ENCODE results near the gene EFCAB9. TPM values are rescaled to one million over a fixed set of nuclear protein-coding genes. Genes with fewer than 3 reads are reported as not detected.

The EFCAB9 gene
- total RNA-seq, 1 experiment from 2014 or later, result not detected

DNA sequence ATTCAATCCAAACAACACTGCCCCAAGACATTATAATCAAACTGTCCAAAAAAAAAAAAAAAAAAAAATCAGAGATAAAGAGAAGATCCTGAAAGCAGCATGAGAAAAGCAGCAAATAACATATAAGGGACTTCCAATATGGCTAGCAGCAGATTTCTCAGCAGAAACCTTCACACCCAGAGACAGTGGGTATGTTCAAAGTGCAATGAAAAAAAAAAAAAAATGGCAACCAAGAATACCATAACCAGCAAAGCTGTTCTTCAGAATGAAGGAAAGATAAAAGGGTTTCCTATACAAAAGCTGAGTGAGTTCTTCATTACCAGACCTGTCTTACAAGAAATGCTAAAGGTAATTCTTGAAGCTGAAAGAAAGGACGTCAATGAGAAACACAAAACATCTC lies 57.4 kb downstream of the EFCAB9 start:
- no peak overlapping the region for H3K27ac Mint-ChIP-seq
- DNase-seq (ENCODE audit: low spot score), result no peak
- ChIA-PET CTCF (interaction anchor here (0.7 kb wide), 1 partner anchor 144 kb away, joined by 3 read pairs; no protein-coding TSS in a partner anchor), POLR2A (interaction anchor here (0.8 kb wide), 1 partner anchor 37 kb away, joined by 5 read pairs; no protein-coding TSS in a partner anchor)
- H3K4me3 Mint-ChIP-seq, result no peak overlapping the region
- ATAC-seq, result no peak
- TF ChIP-seq, protein P1, sequence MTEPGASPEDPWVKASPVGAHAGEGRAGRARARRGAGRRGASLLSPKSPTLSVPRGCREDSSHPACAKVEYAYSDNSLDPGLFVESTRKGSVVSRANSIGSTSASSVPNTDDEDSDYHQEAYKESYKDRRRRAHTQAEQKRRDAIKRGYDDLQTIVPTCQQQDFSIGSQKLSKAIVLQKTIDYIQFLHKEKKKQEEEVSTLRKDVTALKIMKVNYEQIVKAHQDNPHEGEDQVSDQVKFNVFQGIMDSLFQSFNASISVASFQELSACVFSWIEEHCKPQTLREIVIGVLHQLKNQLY (CRISPR knock-in tag; IDR thresholded peaks at IDR 0.05), result no peak
- TF ChIP-seq FOXK1 (CRISPR knock-in tag; IDR thresholded peaks at IDR 0.05) (no peak), ZNF396 (CRISPR knock-in tag; IDR thresholded peaks at IDR 0.05; ENCODE audit: borderline replicate concordance) (no peak), HMGA2 (CRISPR knock-in tag; IDR thresholded peaks at IDR 0.05) (no peak), EMX1 (CRISPR knock-in tag; IDR thresholded peaks at IDR 0.05) (no peak), NFE2L1 (CRISPR knock-in tag; IDR thresholded peaks at IDR 0.05) (no peak), CREB1 (CRISPR knock-in tag; IDR thresholded peaks at IDR 0.05) (no peak)
- TF ChIP-seq, protein P2, sequence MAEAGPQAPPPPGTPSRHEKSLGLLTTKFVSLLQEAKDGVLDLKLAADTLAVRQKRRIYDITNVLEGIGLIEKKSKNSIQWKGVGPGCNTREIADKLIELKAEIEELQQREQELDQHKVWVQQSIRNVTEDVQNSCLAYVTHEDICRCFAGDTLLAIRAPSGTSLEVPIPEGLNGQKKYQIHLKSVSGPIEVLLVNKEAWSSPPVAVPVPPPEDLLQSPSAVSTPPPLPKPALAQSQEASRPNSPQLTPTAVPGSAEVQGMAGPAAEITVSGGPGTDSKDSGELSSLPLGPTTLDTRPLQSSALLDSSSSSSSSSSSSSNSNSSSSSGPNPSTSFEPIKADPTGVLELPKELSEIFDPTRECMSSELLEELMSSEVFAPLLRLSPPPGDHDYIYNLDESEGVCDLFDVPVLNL (CRISPR knock-in tag; IDR thresholded peaks at IDR 0.05; ENCODE audit: borderline replicate concordance, low read depth), result no peak
- H3K4me1 Mint-ChIP-seq, result no peaks in the 10 kb centered on the region
- H3K36me3 Mint-ChIP-seq, result peaks cover 43% of the 10 kb centered on the region
- no peaks in the 10 kb centered on the region for H3K27me3 Mint-ChIP-seq (ENCODE audit: low read depth)
- H3K9me3 Mint-ChIP-seq, result peaks cover 18% of the 10 kb centered on the region

DNA sequence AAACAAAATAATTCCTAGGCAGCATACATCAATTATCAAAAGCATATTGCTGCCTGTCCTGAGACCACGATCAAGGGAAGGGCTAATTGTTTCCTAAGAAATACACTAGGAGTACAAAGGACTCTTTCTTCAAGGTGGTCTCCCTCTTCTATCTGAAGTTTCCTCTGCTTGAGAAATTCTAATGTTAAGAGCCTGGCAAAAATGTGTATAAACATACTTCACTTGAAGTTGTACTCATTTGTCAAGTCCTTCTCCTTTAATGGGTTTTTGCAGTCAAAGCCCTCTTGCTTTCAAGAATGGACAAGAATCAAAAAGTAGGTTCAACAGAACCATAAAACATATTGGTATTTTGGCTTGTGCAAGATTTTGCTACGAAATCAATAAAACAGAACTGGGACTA lies 58.5 kb downstream of the EFCAB9 start:
- POLR2A ChIA-PET, result no interaction called here
- Mint-ChIP-seq H3K4me3 (no peak overlapping the region), H3K36me3 (peaks cover 50% of the 10 kb centered on the region), H3K4me1 (no peaks in the 10 kb centered on the region), H3K27me3 (ENCODE audit: low read depth) (no peaks in the 10 kb centered on the region), H3K27ac (no peak overlapping the region), H3K9me3 (peaks cover 26% of the 10 kb centered on the region)
- TF ChIP-seq, protein P3, sequence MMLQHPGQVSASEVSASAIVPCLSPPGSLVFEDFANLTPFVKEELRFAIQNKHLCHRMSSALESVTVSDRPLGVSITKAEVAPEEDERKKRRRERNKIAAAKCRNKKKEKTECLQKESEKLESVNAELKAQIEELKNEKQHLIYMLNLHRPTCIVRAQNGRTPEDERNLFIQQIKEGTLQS (CRISPR knock-in tag; conservative IDR thresholded peaks at IDR 0.05), result no peak
- TF ChIP-seq ZNF416 (CRISPR knock-in tag; IDR thresholded peaks at IDR 0.05) (no peak), NFE2L1 (CRISPR knock-in tag; IDR thresholded peaks at IDR 0.05) (no peak)
- TF ChIP-seq, protein P4, sequence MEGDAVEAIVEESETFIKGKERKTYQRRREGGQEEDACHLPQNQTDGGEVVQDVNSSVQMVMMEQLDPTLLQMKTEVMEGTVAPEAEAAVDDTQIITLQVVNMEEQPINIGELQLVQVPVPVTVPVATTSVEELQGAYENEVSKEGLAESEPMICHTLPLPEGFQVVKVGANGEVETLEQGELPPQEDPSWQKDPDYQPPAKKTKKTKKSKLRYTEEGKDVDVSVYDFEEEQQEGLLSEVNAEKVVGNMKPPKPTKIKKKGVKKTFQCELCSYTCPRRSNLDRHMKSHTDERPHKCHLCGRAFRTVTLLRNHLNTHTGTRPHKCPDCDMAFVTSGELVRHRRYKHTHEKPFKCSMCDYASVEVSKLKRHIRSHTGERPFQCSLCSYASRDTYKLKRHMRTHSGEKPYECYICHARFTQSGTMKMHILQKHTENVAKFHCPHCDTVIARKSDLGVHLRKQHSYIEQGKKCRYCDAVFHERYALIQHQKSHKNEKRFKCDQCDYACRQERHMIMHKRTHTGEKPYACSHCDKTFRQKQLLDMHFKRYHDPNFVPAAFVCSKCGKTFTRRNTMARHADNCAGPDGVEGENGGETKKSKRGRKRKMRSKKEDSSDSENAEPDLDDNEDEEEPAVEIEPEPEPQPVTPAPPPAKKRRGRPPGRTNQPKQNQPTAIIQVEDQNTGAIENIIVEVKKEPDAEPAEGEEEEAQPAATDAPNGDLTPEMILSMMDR (IDR thresholded peaks at IDR 0.05), result no peak
- TF ChIP-seq, protein P5, sequence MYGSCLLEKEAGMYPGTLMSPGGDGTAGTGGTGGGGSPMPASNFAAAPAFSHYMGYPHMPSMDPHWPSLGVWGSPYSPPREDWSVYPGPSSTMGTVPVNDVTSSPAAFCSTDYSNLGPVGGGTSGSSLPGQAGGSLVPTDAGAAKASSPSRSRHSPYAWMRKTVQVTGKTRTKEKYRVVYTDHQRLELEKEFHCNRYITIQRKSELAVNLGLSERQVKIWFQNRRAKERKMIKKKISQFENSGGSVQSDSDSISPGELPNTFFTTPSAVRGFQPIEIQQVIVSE (CRISPR knock-in tag; IDR thresholded peaks at IDR 0.05; ENCODE audit: borderline replicate concordance), result no peak
- TF ChIP-seq, protein P6, sequence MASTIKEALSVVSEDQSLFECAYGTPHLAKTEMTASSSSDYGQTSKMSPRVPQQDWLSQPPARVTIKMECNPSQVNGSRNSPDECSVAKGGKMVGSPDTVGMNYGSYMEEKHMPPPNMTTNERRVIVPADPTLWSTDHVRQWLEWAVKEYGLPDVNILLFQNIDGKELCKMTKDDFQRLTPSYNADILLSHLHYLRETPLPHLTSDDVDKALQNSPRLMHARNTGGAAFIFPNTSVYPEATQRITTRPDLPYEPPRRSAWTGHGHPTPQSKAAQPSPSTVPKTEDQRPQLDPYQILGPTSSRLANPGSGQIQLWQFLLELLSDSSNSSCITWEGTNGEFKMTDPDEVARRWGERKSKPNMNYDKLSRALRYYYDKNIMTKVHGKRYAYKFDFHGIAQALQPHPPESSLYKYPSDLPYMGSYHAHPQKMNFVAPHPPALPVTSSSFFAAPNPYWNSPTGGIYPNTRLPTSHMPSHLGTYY (CRISPR knock-in tag; IDR thresholded peaks at IDR 0.05), result no peak
- ATAC-seq (no peak), DNase-seq (ENCODE audit: low spot score) (no peak)
- CTCF ChIA-PET, result no interaction called here

Other genes with a start within 250 kb of the EFCAB9 start
- 48.4 to 52.2 TPM (median 51.2 TPM) in 3 replicates for gene FBXW11, start 187.5 kb upstream of the EFCAB9 start, total RNA-seq (2021)
- gene STK10, start 5.9 kb upstream of the EFCAB9 start, total RNA-seq (2021), result 13.1 to 20.5 TPM (median 15.0 TPM) in 3 replicates
- 22.7 to 26.2 TPM (median 25.9 TPM) in 3 replicates for gene UBTD2, start 89.6 kb downstream of the EFCAB9 start, total RNA-seq (2021)

All from WTC11 (cell line).